ENCODE results near the gene EPHB3.
"Not testable (repeated sequence)": the region's sequence is repeated elsewhere in the genome, so short reads cannot be mapped to it uniquely, and the experiment has no call there.

GRCh38 chr3:184622156-184622555 lies 60.6 kb downstream of the EPHB3 start:
- TF ChIP-seq POLR2A (IDR thresholded peaks at IDR 0.05; ENCODE audit: low read depth, low read length); MAX (IDR thresholded peaks at IDR 0.05; ENCODE audit: insufficient read depth, insufficient read length); EZH2 (IDR thresholded peaks at IDR 0.05; ENCODE audit: borderline replicate concordance, low read depth, low read length, severe bottlenecking); CTCF (IDR thresholded peaks at IDR 0.05; ENCODE audit: extremely low read depth in 1 of 2, insufficient read depth in 1 of 2, low read depth in 1 of 2, low read length in 2 of 2); POLR2AphosphoS5 (IDR thresholded peaks at IDR 0.05; ENCODE audit: insufficient read depth, low read depth, low read length); MYC (IDR thresholded peaks at IDR 0.05; ENCODE audit: low read depth, low read length); JUN (IDR thresholded peaks at IDR 0.05; ENCODE audit: borderline replicate concordance, insufficient read depth, insufficient read length, low read depth): not testable (repeated sequence)

Data from endothelial cell of umbilical vein (primary cell).